HPDE6-E6E7 (cell line): ENCODE measurements around the gene SLC35A2.
A peak's percentile ranks its signal among the peaks of the same experiment; 100 is the strongest.

Experiments used
- DNase-seq: peaks from one replicate; pipeline ENCODE4 v3.0.0; 2011; ENCODE audit warnings: missing footprints; ENCODE audit errors: extremely low spot score

SLC35A2 gene

GRCh38 chrX:48911412-48912182 is at the start of gene SLC35A2:
TSS of gene SLC35A2 (minus strand) at chrX:48911646. CDS start at chrX:48911636, 10 bp downstream.
- DNase-seq, result peak; percentile 57

GRCh38 chrX:48960291-48960690 is 48.8 kb upstream of the SLC35A2 start:
- no peak for DNase-seq

- no peak for DNase-seq
Measured at GRCh38 chrX:48958635-48959094, 47.2 kb upstream of the SLC35A2 start.

GRCh38 chrX:48957827-48958634 is 46.6 kb upstream of the SLC35A2 start:
- DNase-seq, result peak; percentile 84

GRCh38 chrX:48957477-48957826 is 46.0 kb upstream of the SLC35A2 start, which contains the start of gene OTUD5:
TSS of gene OTUD5 (minus strand) at chrX:48957607. CDS start at chrX:48957570, 37 bp downstream.
- no peak for DNase-seq

GRCh38 chrX:48956728-48957414 is 45.4 kb upstream of the SLC35A2 start:
- DNase-seq, result no peak

GRCh38 chrX:48948589-48948988 is 37.1 kb upstream of the SLC35A2 start:
- DNase-seq, result no peak

GRCh38 chrX:48945517-48946348 is 34.3 kb upstream of the SLC35A2 start:
- peak; percentile 33 for DNase-seq

- no peak for DNase-seq
Measured at GRCh38 chrX:48942895-48943294, 31.4 kb upstream of the SLC35A2 start.

- DNase-seq, result no peak
Measured at GRCh38 chrX:48940404-48940955, 29.0 kb upstream of the SLC35A2 start.

- DNase-seq, result no peak
Measured at GRCh38 chrX:48939524-48940228, 28.2 kb upstream of the SLC35A2 start.

- DNase-seq, result no peak
Measured at GRCh38 chrX:48938721-48939425, 27.4 kb upstream of the SLC35A2 start.

GRCh38 chrX:48937054-48937907 is 25.8 kb upstream of the SLC35A2 start:
- DNase-seq, result no peak

- no peak for DNase-seq
Measured at GRCh38 chrX:48936429-48937053, 25.1 kb upstream of the SLC35A2 start.

GRCh38 chrX:48935301-48935670 is 23.8 kb upstream of the SLC35A2 start:
- no peak for DNase-seq

GRCh38 chrX:48934581-48935300 is 23.3 kb upstream of the SLC35A2 start:
- DNase-seq, result no peak

GRCh38 chrX:48933757-48934156 is 22.3 kb upstream of the SLC35A2 start:
- DNase-seq, result no peak
